HK-2 (cell line): ENCODE data around the gene N4BP2L2.

Source experiments
- DNase-seq: peaks from one replicate; pipeline ENCODE4 v3.0.0-alpha.2; 2018; ENCODE audit not compliant: unreplicated experiment

The N4BP2L2 gene

DNA sequence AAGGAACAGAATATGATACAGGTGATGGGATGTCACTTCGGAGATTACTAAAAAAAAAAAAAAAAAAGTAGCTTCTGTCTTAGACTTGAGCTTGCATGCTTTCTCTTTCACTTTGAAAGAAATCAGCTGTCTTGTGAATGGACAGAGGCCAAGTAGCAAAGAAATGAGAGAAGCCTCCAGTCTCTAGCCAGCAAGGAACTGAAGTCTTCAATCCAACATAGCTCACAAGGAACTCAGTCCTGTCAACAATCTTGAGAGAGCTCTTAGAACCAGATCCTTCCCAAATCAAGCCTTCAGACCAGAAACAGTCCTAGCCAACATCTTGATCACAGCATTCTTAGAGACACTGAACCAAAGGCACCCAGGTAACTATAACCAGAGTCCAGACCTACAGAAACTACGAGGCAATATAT is 7.7 kb downstream of the N4BP2L2 start:
- no peak for DNase-seq

DNA sequence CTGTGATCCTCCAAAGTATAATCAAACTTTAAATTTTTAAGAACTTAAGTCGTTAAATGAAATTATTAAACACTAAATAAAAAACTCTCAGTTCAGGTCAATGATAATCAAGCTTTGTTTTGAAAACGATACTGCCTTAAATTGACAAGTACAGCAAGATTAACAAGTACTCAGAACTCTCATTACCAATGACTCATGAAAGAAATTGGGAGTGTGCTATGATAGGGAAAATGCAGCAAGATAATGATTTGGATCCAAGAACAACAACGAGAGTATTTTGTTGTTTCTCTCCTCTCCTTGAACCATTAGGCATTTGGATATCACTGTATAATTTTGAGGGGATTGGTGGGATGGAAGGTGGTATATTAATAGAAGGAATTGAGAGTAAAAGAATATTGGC is 10.2 kb downstream of the N4BP2L2 start:
- no peak for DNase-seq

DNA sequence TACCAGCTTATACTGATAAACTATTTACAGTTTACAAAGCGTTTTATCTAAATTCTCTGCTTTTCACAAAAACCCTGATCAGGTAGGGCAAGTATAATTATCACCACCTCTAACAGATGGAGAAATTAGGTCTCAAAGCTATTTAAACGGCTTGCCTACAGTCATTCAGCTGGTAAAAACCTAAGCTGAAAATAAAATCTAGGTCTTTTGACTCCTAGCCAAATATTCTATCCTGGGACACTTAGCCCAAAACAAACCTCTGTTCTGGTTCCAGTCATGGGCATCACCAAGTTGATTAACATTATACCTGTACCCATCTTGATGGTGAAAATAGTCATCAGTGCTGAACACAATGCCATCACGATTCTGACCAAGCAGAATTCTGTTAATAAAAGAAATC is 11.4 kb downstream of the N4BP2L2 start:
- no peak for DNase-seq

DNA sequence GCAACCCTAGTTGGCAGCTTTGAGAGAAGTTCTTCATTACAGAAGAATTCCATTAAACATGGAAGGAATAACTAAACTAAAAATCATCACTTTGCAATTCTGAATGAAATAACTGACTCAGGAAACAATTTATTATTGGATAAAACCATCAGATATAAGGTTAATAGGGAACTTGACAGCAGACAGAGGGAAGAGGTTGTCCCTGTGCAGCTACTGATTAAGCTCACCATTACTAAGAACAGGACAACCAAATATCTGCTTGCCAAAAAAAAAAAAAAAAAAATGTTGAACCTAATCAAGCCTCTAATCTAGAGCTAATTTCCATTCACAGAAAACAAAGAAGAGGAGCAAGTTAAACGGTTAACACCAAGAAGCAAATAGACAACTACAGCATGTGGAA is 12.8 kb downstream of the N4BP2L2 start:
- no peak for DNase-seq

DNA sequence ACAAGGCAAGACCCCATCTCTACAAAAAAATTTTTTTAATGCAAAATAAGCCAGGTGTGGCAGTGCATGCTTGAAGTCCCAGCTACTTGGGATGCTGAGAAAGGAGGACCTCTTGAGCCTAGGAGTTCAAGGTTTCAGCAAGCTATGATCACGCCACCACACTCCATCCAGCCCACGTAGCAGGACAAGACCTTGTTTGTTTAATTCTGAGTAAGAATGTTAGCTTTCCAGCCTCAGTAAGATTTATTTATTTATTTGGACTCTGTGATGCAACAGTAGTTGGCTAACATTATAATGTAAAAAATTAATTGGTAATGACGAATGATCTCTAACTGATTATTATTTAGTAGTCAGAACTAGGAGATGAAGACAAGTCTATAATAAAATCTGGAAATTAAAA is 23.3 kb downstream of the N4BP2L2 start:
- DNase-seq: no peak

DNA sequence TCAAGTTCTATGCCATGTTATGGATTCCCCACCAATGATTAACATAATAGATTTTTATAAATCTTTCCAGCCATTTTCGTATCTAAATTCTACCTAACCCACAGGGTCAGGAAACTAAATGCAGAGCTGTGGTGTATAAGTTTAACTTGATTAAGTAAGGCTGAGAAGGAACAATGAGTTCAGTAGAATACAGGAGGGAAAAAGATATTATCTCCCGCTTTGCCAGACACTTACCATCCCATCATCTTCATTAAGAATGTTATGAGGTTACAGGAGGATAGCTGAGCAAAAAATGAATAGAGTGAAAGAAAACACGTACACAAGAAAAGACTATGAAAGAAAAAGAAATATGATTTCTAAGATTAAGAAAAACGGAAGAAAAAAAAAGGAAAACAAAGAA is 27.1 kb downstream of the N4BP2L2 start:
- no peak for DNase-seq

DNA sequence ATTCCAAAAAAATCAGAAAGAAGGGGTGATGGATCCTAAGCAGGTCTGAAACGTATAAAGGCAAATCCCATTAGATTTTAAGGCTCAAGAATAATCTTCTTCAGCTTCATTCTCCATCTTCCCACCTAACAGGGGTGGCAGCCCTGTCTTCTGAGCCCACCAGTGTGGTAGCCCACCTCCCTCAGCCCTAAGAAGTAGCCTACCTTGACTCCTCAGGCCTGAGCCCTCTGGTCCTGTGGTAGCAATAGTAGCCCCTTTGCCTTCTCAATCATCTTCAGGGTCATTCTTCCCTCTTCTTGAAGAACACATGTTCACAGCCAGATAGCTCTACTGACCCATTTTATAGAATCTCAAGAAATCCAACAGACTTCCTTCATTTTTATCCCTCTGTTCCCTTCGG is 33.7 kb downstream of the N4BP2L2 start:
- DNase-seq: no peak

DNA sequence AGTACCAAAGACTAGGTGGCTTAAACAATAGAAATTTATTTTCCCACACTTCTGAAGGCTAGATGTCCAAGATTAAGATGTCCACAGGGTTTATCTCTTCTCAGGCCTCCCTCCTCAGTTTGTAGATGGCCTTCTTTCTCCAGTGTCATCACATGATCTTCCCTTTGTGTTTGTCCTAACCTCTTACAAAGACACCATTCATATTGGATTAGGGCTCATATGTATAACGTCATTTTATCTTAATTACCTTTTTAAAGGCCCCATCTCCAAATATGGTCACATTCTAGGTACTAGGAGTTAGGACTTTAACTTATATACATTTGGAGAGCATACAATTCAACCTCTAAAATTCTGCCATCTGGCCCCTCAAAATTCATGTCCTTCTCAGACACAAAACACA is 34.3 kb downstream of the N4BP2L2 start:
- DNase-seq: no peak

DNA sequence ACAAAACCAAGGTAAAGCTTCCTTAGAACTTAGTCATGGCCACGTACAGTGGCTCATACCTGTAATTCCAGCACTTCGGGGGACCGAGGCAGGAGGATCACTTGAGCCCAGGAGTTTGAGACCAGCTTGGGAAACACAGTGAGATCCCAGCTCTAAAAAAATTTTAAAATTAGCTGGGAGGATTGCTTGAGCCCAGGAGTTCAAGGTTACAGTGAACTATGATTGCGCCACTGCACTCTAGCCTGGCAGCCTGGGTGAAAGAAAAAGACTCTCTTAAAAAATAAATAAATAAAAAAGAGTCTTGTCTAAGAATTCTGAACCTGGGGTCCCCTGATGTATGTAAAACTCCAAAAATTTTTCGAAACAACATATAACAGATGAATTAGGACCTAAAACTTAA is 34.9 kb downstream of the N4BP2L2 start:
- no peak for DNase-seq

DNA sequence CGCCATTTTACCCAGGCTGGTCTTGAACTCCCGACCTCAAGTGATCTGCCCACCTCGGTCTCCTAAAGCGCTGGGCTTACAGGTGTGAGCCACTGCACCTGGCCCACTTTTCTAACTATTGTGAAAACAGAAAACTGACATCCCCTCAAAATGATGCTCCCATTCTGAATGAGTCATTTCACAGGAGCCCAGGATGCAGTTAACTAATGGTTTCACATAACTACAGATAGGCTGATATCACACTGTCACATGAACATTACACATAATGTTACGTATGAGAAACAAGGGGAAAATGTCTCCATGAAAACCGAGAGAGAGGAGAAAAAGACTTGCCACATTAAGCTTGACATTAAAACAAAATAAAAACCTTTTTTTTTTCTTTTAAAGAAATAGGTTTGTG is 37.5 kb downstream of the N4BP2L2 start:
- no peak for DNase-seq

DNA sequence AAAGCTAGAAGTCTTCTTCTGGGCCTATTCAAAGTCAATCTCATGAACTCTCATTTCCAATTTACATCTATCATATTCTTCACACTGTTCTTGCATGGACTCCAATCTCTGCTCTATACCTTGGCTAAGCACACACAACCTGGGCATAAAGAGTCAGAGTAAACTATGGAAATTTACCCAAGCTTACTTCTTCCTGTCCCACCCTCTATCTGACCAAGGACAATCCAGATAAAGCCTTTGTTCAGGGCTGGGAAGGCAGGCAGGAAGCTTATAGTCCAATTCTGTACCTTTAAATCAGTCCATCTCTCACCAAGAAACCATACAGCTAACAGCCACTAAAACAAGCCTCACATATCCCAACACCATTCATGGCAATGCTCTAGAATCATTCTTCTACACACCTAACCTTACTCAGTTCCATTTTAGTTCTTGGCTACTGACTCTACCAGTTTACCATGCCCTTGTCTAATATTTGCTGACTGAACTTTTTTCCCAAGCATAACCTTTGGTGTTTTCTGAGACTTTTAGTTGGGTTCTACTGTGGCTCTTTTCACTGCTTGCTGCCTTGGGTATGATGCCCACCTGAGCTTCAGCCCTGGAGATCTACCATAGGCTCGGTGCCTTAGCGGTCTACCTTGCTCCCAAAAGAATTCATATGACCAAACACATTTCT is 38.9 kb downstream of the N4BP2L2 start:
- DNase-seq: no peak

DNA sequence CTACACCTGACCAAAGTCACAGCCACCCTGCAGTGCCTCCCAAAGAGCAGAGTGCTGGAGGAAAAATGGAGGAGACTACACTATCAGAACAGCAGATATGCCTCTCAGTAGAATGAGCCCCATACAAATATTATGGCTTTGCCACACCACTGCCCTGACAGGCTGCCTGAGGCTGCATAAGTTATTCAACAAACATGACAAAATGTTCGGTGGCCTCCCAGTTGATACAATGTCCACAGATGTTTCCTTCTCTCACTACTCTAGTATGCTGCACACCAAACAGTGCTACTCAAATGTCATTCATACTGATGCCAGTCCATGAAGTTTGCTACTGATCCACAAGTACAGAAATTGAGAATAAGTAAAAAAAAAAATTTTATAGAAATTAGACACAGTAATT is 41.0 kb downstream of the N4BP2L2 start:
- DNase-seq: no peak

DNA sequence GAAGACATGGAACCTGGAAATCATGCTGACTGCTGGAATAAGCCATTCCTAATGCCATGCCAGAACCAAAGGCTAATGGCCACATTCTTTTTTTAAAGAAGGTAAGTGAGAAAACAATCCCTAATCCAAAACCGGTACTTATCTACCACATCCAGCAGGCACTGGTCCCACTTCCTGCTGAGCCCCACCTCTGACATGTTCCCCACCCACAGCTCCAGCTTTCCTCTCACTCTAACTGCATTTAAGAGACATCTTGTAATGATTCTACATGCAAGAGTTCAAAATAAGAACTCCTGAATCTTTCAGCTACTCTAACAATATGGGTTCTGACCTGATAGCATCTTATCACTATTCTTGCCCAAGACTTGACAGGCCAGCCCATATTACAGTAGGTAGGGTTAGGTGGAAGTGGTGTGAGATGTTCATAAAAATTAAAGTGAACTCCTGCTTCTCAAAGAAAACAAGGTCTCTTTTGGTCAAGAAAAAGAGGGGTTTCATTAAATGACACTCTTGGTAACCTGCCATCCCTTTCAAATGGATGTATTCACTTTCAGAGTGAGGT is 41.9 kb downstream of the N4BP2L2 start:
- DNase-seq: no peak

DNA sequence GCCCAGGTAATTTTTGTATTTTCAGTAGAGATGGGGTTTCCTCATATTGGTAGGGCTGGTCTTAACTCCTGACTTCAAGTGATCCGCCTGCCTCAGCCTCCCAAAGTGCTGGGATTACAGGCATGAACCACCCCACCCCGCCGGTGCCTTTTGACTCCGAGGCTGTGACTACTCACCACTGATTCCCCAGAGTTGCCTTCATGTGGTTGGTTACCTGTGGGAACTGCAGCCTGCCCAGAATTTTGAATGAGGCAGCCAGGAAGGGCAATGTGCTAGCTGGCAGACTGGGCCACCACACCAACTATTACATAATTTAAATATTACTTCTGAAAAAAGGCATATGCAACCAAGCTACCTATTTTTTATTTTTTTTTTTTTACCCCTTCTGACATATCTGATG is 42.8 kb downstream of the N4BP2L2 start:
- DNase-seq: no peak

DNA sequence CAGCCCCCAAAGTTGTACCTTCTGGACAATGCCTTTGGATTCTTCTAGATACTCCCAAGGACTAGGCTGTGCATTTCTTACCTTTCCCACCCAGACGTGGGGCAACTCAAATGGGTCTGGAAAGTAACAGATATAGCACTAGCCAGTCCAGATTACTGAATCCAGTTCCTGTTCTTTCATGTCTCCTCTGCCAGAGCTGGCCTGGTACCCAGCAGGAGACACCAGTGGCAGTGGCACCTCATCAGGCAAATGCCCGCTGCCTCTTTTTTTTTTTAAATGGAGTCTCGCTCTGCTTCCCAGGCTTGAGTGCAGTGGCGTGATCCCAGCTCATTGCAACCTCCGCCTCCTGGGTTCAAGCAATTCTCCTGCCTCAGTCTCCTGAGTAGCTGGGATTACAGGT is 43.2 kb downstream of the N4BP2L2 start:
- DNase-seq: no peak

DNA sequence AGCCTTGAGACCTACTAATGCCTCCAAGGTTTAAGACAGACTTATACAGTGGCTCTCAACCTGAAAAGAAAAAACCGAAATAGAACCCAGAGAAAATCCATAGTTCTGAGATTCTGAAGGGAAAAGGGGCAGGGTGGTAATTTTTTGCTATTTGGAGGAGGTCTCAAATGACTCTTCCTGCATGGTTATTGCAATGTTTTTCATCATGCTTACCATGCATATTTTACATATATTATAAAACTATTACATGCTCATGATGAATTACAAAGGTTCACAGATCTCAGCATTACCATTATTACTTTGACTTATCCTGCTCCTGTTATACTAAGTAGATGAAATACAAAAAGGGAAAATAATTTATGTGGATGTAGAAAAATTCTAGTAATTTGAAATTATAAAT is 47.6 kb downstream of the N4BP2L2 start:
- no peak for DNase-seq

DNA sequence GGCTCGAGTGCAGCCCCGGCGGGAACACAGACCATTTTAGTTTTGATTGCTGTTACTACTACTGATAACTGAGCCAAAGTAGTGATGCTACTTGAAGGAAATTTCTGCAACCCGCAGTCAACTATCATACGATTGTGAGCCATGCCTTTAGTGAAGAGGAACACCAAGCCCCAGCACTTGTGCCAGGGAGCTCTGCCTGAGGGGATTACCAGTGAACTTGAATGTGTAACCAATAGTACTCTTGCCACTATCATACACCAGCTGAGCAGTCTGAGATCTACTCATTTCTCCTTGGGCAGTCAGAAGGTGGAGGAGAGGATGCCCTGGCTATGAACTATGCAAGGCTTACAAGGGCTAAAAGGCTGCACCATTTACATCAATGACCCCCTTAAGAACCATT is 61.7 kb downstream of the N4BP2L2 start:
- DNase-seq: no peak

DNA sequence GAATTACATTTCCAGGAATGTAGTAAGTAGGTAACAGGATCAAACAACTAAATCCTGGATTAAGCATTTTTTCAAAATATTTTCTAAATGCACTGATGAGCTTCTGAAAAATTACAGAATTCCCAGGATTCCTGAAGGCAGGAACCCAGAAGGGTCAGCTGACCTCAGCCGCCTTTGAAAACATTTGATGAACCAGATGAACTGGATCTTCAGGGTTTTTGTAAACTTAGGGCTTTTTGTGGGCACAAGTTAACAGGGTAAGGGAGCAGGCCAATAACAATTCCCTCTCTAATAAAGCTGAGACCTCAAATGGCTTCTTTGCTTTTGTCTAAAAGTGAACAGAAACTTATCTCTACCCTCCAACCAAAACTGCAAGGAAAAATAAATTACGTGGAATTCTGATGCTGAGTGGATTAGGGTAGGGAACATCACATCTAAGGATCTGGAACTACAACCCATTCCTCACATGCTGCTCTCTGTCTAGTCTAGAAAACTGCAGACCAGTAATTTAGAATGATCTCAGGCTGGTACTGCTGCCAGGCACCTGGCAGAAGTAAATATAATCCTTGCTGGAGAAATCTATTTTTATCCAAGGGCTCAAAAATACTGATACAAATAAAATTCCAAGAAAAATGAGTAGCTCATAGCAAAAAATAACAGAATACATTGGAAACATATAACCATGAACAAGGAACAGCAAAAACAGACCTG is 62.4 kb downstream of the N4BP2L2 start:
- no peak for DNase-seq

DNA sequence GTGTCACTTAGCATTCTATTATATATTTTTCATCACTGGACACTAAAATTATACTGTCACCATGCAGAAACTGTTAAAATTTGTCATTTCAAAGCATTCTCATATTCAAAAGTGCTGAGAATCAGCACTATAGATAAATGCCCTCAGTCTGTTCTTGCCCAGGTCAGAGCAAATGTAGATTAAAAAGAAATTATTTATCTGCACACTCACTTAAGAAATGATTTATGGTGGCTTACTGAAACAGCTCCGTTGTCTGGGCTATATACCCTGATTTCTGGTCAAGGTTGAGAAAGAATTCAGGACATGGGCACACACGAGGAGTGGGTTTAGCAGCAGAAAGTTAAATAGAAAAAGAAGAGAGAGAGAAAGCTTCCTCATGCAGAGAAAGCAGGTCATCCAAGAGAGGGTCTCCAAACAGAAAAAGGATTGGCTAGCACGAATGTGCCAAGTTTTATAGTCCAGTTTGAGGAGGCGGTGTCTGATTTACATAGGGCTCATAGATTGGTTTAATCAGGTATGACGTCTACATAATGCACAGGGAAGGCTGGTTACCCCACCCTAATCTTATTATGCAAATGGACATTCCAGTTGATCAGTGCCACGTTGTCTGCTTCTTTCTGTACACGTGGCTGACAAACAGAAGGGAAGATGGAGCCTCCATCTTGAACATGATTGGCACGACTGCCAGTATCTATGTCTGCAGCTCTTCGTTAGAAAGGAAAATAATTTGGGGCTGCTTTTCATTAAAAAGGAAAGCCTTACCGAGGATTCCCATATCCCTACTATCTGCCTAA is 63.4 kb downstream of the N4BP2L2 start:
- no peak for DNase-seq

DNA sequence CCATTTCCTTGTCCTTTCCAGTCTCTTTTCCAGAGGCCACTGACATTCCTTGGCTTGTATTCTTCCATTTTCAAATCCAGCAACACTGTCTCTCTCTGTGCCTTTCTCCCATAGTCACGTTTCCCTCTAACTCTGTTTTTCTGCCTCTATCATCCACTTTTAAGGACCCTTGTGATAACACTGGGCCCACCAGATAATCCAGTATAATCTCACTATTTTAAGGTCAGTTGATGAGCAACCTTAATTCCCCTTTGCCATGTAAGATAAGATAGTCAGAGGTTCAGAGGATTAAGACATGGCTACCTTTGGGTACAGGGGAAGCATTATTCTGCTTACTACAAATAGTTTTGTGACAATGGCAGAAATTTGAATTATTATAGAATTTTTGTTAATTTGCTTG is 64.9 kb downstream of the N4BP2L2 start:
- DNase-seq: no peak

DNA sequence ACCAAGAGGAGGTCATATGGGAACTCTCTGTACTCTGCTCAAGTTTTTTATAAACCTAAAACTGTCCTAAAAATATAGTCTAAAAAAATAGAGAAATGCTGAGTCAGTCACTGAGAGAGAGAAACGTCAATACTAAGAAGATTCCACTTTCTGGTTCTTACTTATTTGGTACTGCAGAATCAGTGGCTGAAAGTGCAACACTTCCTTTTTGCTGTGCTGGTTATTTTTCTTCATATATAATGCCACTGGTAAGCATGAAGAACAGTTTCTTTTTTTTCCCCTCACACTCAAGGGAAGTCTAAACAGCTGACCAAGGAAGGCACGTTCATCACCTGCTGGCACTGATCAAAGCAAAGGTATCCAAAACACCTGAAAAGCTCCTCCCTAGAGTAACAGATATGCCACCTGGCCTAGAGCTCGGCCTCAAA is 66.4 kb downstream of the N4BP2L2 start:
- DNase-seq: no peak

DNA sequence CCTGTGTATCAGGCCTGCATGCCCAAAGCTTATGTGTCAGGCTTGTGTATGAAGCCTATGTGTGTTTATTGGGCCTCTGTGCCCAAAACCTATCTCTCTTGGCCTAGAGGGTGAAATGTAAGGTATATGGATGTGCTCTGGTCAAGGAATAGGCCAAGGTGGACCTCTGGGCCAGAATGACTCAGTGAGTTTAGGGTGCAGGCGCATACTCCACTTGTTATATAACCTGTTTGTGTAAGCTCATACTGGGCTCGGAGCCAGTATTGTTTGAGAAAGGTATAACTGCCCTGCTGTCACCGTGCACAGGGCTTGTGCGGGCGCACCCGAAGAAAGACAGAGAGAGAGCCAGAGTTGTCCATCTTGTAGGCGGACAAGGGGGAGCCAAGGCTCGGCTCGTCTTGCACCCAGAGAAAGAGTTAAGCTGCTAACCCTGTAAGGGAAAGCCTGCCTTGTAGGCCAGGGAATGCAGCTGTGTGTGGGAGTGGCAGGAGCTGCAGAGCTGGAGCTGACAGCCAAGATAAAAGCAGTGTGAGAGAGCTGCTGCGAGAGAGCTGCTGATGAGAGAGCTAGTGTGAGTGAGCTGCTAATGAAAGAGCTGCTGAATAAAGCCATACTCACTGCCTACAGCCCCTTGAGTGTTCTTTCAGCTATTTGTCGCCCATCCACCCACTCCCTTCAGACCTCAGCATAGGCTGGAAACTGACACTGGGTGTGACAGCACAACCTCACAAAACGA is 67.2 kb downstream of the N4BP2L2 start:
- no peak for DNase-seq
